Femur (tissue), 1 donor: ENCODE data around the gene SDC4.

Source experiments
- DNase-seq: peaks from one replicate; pipeline ENCODE4 v3.0.0-alpha.2; 2017

The SDC4 gene

GRCh38 chr20:45347936-45348778 is at the start of gene SDC4:
Gene SDC4 (minus strand): TSS chr20:45348424. CDS start chr20:45348384, 40 bp downstream.
- peak; percentile 73 for DNase-seq

GRCh38 chr20:45395114-45395415 is 46.8 kb upstream of the SDC4 start:
- DNase-seq: no peak

GRCh38 chr20:45394221-45395113 is 46.2 kb upstream of the SDC4 start:
- DNase-seq: no peak

GRCh38 chr20:45392733-45393132 is 44.5 kb upstream of the SDC4 start:
- no peak for DNase-seq

GRCh38 chr20:45391559-45391958 is 43.3 kb upstream of the SDC4 start:
- DNase-seq: no peak

GRCh38 chr20:45390931-45391330 is 42.7 kb upstream of the SDC4 start:
- no peak for DNase-seq

GRCh38 chr20:45387274-45387673 is 39.0 kb upstream of the SDC4 start:
- no peak for DNase-seq

GRCh38 chr20:45378191-45378590 is 30.0 kb upstream of the SDC4 start, which contains the start of gene TP53TG5:
Gene TP53TG5 (minus strand): TSS chr20:45378325. CDS start chr20:45378236, 89 bp downstream.
- DNase-seq: no peak

- no peak for DNase-seq
These were observed 29.0 kb upstream of the SDC4 start for GRCh38 chr20:45377269-45377668.

- DNase-seq: no peak
These were observed 26.7 kb upstream of the SDC4 start for GRCh38 chr20:45374966-45375365.

GRCh38 chr20:45374101-45374467 is 25.9 kb upstream of the SDC4 start:
- no peak for DNase-seq

- DNase-seq: peak; percentile 81
These were observed 25.3 kb upstream of the SDC4 start for GRCh38 chr20:45373353-45374100.

GRCh38 chr20:45372646-45373352 is 24.6 kb upstream of the SDC4 start:
- DNase-seq: no peak

- DNase-seq: no peak
These were observed 24.0 kb upstream of the SDC4 start for GRCh38 chr20:45372241-45372640.

GRCh38 chr20:45370571-45371160 is 22.4 kb upstream of the SDC4 start:
- no peak for DNase-seq

GRCh38 chr20:45368221-45368980 is 20.2 kb upstream of the SDC4 start:
- no peak for DNase-seq

- no peak for DNase-seq
These were observed 18.9 kb upstream of the SDC4 start for GRCh38 chr20:45367126-45367525.

- no peak for DNase-seq
These were observed 18.4 kb upstream of the SDC4 start for GRCh38 chr20:45366631-45367030.

GRCh38 chr20:45366192-45366591 is 18.0 kb upstream of the SDC4 start:
- no peak for DNase-seq

GRCh38 chr20:45365444-45365970 is 17.3 kb upstream of the SDC4 start:
- no peak for DNase-seq
